T-helper 1 cell treated with Interleukin-12 subunit alpha and Interleukin-12 subunit beta and Interleukin-4 antibody, amounts not matched to agents 30 ng/mL and 1 ng/mL, for 36 hours (primary cell): ENCODE measurements around the gene TUSC7. TPM values are rescaled to one million over a fixed set of nuclear protein-coding genes. Genes with fewer than 3 reads are reported as not detected.

Source experiments
- intact Hi-C: fragments of 100-400 bp; cut with micrococcal nuclease; formaldehyde crosslinking; loops from one replicate; pipeline ENCODE4 v1.15.1; 2024
- total RNA-seq: library from RNA; stranded (reverse); gene quantifications from 2 replicates; pipeline ENCODE4 v1.2.3, GENCODE V29; 2022

TUSC7 gene
- total RNA-seq, result not detected in 2 replicates

GRCh38 chr3:116709479-116709878 is at the start of gene TUSC7:
TUSC7 (plus strand) TSS chr3:116709779.
- intact Hi-C loops, result no loop called here

GRCh38 chr3:116661196-116661595 is 48.4 kb upstream of the TUSC7 start:
- intact Hi-C loops, result no loop called here

GRCh38 chr3:116663161-116664110 is 46.1 kb upstream of the TUSC7 start:
- intact Hi-C loops, result no loop called here

GRCh38 chr3:116667324-116667723 is 42.3 kb upstream of the TUSC7 start:
- intact Hi-C loops, result no loop called here

DNA sequence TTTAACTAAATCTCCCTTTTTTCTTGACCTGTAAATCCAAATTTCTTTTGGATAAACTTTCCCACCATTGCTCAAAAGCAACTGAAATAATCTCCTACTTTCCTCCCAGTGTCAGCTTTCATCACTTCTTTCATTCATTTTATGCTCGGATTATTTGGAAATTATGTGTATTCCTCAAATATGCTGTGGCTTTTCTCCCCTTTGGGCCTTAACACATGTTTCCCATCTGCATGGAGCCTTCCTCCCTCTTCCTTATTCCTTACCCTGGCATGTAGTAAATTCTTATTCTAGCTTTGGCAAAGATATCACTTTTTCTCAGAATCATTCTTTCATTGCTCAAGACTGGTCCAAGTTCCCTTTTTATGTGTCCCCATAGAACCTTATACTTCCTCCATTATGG is 41.8 kb upstream of the TUSC7 start:
- intact Hi-C loops, result no loop called here

- intact Hi-C loops, result no loop called here
These were observed 40.0 kb upstream of the TUSC7 start for GRCh38 chr3:116669576-116669975.

DNA sequence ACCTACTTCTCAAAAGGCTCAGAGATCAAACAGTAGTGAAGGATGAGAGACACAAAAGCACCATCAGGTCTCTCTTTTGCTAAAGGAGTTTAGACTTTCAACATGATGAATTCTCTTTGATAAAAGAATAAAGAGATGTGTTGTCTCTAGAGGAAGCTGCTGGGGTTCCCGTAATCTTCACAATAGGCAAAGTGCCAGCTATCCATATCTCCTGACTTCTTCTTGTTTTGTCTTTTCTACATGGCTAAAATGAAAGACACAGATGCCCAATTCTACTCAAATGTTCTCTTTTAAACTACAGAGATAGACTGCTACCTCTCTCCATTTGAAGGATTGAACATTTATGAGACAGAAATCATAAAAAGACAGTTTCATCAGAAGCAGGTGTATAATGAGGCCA is 38.4 kb upstream of the TUSC7 start:
- intact Hi-C loops, result no loop called here

DNA sequence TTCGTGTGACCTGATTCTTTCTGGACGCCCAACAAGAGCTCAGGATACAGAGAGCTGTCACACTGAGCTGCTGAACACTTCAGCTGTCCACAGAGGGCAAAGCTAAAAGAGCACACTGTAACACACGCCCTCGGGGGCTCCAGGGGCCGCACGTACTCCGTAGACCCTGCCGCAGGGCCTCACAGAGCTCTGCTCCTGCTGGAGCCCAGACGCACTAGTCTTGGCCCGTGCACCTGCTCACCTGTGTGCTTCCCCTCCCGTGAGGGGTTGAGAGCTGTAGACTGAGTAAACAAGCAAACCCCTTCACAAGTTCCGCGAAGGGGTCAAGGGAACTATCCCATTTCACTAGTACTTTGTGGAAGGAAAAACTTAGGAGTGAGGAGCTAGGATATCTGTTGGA is 30.7 kb upstream of the TUSC7 start:
- intact Hi-C loops, result no loop called here

DNA sequence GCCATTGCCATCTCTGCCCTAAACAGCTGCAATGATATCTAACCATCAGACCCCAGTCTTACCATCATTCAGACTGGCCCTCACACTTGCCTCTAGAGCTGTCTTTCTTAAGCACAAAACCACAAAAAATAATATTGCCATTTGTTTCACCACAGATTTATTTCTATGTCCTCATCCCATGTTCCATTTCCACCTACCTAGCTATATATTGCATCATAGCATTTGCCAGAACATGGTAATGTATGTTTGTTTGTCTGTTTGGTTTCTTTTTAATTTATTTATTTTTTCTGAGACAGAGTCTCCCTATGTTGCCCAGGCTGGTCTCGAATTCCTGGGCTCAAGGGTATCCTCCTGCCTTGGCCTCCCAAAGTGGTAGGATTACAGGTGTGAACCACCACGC is 18.5 kb upstream of the TUSC7 start:
- intact Hi-C loops, result no loop called here

DNA sequence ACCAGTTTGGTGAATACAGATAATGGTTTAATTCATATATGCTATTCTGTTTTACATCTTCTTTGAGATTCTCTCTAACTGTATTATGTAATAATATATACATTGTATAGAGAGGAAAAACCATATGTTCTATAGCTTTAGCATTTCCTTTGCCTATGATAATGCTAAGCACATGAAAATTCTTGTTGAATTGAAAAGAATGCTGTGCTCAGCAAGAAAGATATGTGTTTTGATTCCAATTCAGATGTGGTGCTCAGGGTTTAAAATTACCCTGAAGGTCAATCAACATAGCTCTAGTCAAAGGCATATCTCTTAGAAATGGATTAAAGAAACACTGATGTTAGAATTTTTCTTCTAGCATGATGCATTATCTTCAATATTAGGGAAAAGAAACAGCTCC is 8.5 kb upstream of the TUSC7 start:
- intact Hi-C loops, result no loop called here

DNA sequence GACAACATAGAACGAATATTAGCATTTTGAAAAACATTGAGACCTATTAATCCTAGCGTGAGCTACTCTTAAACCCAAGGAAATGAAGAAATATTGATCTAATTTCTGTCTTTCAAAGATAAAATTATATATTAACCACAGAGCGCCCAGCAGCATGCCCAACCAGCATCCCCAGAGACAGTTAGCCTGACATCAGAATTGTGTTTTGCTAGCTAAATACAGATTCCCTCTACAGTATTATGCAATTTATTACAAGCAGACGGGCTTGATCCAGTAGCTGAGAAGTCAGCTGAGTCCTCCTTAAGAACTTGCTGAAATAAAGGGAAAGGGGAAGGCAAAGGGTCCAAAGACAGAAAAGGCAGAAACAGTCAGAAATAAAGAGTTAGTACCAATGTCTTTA is 7.2 kb upstream of the TUSC7 start:
- intact Hi-C loops, result no loop called here

DNA sequence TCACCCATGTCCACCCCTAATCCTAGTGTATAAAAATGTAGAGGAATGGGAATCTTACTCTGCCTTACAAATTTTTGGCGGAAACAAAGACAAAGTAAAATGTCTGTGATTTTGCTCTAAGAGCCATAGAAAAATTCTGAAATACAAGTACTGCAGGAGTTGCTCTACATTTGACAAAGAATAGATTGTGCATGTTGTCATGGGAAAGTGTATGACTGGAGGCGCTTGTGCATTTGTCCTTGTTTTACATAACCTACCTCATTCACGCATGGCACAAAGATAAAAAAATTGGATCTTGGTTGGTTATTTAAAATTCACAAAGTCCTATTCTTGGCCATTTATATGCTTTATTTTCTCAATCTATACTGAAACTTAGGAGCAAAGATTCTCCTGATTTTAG is 2.0 kb upstream of the TUSC7 start:
- intact Hi-C loops, result no loop called here

DNA sequence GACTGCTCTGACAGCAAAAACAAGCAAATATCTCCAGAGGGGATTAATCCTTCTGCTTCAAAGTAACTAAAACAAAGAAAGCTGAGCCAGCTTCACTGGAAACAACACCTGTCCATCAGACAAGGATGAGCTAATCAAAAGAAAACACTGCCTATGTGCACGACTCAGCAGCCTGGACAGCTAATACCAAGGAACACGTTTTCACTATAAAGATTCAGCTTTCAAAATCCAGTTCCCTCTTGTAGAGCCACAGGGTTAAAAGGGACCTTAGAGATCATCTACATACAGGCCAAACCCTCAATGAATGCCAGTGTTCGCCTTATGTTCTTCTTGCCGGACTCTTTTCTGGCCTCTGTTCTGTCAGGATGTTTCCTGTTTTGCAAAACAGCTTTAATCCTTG is 6.9 kb downstream of the TUSC7 start:
- intact Hi-C loops, result no loop called here

DNA sequence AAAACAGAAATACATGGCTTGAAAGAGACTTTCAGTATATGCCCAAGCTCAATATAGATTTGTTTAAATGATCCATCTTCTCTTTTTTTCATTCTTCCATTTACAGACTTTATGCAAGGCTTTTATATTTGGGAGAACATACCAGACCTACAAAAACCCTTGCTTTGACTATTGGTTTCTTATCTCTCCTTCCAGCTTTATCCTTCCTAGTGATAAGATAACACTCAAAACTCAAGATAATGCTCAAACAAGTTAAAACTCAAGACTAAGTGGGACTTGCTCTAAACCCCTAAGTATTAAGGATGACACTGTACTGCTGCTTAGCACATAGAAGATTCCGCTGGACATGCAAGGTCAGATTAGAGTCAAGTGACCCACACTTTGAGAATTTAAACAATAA is 8.0 kb downstream of the TUSC7 start:
- intact Hi-C loops, result no loop called here

- intact Hi-C loops, result no loop called here
These were observed 18.9 kb downstream of the TUSC7 start for GRCh38 chr3:116728454-116728853.

- intact Hi-C loops, result no loop called here
These were observed 24.7 kb downstream of the TUSC7 start for GRCh38 chr3:116734243-116734642.

DNA sequence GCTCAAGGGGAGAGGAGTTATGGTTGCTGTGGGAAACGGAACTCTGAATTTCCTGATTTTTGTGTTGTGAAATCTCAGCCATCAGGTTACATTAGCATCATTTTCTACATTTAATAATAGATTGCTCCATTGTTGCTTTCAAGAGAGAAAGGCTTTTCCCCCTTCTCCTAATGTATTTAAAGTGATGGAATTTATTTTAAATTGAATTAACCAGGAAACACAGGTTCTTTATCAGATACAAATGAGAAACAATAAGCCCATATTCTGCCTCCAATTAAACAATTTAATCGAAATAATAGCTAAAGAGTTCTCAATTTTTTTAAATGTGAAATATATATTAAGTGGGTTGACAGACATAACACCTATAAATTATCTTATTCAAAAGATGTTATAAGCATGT is 30.1 kb downstream of the TUSC7 start:
- intact Hi-C loops, result no loop called here

DNA sequence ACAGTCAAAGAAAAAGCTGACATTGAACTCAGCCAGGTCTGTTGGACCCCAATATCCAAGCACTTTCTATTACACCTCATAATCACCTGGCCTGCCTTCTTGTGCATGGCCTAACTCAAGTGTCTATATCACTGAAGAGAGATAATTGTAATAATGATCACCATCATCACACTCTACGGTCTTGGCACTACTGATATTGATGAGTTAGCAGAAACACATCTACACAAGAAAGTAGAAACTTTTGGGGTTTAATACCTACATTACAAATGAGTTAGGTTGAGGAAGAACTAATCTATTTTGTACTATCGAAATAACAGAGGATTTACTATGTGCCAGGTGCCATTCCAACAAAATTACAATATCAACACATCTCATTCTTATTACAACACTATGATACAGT is 30.7 kb downstream of the TUSC7 start:
- intact Hi-C loops, result no loop called here

- intact Hi-C loops, result no loop called here
These were observed 31.9 kb downstream of the TUSC7 start for GRCh38 chr3:116741467-116741866.

DNA sequence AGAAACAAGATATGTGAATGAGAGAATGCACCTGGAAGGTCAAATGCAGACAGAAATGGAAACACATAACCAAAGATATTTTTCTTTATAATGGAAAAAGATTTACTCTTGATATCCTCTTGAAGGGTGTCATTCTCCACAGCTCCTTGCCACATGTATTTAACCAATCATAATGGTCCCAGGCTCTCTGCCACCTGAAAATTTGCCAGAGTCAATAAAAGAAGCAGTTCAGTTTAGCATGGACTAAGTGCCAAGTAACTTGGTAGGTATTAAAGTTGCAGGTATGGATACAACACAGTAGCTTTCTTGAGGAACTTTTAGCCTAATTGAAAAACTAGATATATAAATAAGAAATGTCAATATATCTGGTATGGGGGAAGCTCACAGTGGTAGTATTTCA is 33.5 kb downstream of the TUSC7 start:
- intact Hi-C loops, result no loop called here

GRCh38 chr3:116749388-116749787 is 39.8 kb downstream of the TUSC7 start:
- intact Hi-C loops, result no loop called here

GRCh38 chr3:116757315-116757714 is 47.7 kb downstream of the TUSC7 start:
- intact Hi-C loops, result no loop called here

DNA sequence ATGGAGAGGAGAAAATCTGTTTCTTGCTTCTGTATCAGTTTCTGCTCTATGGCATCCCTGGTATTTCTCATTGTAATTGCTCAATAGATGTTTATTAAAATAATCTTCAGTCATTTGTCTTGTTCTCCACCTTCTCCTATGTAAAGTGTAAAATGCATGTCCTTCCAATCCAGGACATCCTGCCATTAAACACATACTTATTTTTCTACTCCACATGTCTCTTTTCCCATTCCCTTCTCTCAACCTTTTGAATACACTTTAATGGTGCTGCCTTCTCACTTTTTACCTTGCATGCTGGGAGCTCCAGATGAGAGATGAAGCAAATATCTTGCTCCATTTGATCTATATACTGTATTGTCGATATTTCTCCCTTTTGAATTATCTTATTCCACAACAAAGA is 49.7 kb downstream of the TUSC7 start:
- intact Hi-C loops, result no loop called here
